HG03064 (cell line): ENCODE measurements around the gene EXOC3L4.
"Not testable (repeated sequence)": the region's sequence is repeated elsewhere in the genome, so short reads cannot be mapped to it uniquely, and the experiment has no call there.

Source experiments
- ATAC-seq: cut with Tn5 transposase; IDR thresholded peaks from one replicate; pipeline ENCODE4 v1.9.1; 2021; ENCODE audit warnings: low read depth; ENCODE audit not compliant: unreplicated experiment

Gene EXOC3L4

GRCh38 chr14:103103461-103104388 lies 9.2 kb downstream of the EXOC3L4 start:
- ATAC-seq, result no peak

- ATAC-seq, result no peak
Measured at GRCh38 chr14:103104389-103104653, 9.8 kb downstream of the EXOC3L4 start.

- ATAC-seq, result no peak
Measured at GRCh38 chr14:103104654-103105452, 10.3 kb downstream of the EXOC3L4 start.

- ATAC-seq, result no peak
Measured at GRCh38 chr14:103105580-103106150, 11.1 kb downstream of the EXOC3L4 start.

- no peak for ATAC-seq
Measured at GRCh38 chr14:103107455-103107854, 12.9 kb downstream of the EXOC3L4 start.

GRCh38 chr14:103107941-103108748 lies 13.6 kb downstream of the EXOC3L4 start:
- ATAC-seq, result no peak

GRCh38 chr14:103108749-103109207 lies 14.3 kb downstream of the EXOC3L4 start:
- no peak for ATAC-seq

- ATAC-seq, result no peak
Measured at GRCh38 chr14:103109535-103110441, 15.3 kb downstream of the EXOC3L4 start.

- no peak for ATAC-seq
Measured at GRCh38 chr14:103110681-103111231, 16.2 kb downstream of the EXOC3L4 start.

- ATAC-seq, result no peak
Measured at GRCh38 chr14:103111232-103111868, 16.8 kb downstream of the EXOC3L4 start.

- ATAC-seq, result no peak
Measured at GRCh38 chr14:103112400-103113243, 18.1 kb downstream of the EXOC3L4 start.

GRCh38 chr14:103113303-103113702 lies 18.8 kb downstream of the EXOC3L4 start:
- no peak for ATAC-seq

GRCh38 chr14:103113774-103114173 lies 19.2 kb downstream of the EXOC3L4 start:
- ATAC-seq, result no peak

GRCh38 chr14:103115086-103115679 lies 20.7 kb downstream of the EXOC3L4 start:
- ATAC-seq, result not testable (repeated sequence)

- no peak for ATAC-seq
Measured at GRCh38 chr14:103115845-103116572, 21.5 kb downstream of the EXOC3L4 start.

GRCh38 chr14:103116636-103117035 lies 22.1 kb downstream of the EXOC3L4 start:
- ATAC-seq, result no peak

GRCh38 chr14:103117499-103117898 lies 23.0 kb downstream of the EXOC3L4 start:
- ATAC-seq, result not testable (repeated sequence)
